ENCODE results near the gene RASSF5. TPM values are rescaled to one million over a fixed set of nuclear protein-coding genes. Genes with fewer than 3 reads are reported as not detected.

The RASSF5 gene
- total and polyA plus RNA-seq, 4 donors, result 4.8 to 10.0 (median 5.5) TPM

DNA sequence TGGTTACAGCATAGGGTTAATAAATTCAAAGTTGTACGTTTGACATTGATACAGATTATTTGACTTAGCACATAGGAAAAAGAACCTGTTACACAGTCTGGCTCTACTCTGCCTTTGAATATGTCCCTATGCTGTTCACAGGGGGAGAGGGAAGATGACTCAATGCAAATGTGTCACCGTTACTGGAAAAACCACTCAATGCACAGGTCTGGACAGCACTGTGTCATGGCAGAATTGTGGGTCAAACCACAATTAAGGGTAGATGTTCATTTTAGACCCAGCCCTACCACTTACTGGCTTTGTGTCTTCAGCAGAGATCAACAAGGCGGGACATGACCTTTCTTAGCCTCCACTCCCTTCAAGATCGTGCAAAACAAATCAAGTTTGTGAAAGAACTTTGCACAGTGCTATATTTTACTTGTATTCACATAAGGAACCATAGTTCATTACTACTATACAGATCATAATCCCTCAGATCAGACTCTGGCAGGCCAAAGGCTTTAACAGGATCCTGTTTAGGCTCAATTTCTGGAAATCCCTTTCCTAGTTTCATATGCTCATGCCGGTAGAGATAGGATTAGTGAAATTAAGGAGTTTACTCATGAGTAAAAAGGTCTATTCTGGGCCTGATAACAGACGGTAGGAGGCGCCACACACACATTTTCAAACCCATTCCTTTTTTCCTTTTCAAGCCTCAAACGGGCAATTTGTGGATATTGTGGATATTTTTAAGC, 82.9 kb downstream of the RASSF5 start:
- Histone ChIP-seq H3K27ac (ENCODE audit: low read depth in 1 of 2, low read length in 2 of 2) (peak overlapping the region in 1 of 2 donors; percentile 51), H3K36me3 (ENCODE audit: control insufficient read depth in 4 of 4, insufficient read depth in 3 of 4, low read depth in 1 of 4, low read length in 3 of 4) (peaks cover 9 to 88% (median 50%) of the 10 kb centered on the region in 4 donors), H3K4me3 (ENCODE audit: low read depth in 1 of 3, low read length in 3 of 3) (no peak overlapping the region), H3K4me1 (ENCODE audit: control insufficient read depth in 4 of 4, insufficient read depth in 4 of 4, low read length in 3 of 4) (no peaks in the 10 kb centered on the region), H3K9ac (ENCODE audit: low read depth in 1 of 2, low read length in 2 of 2) (no peak overlapping the region), H3K9me3 (ENCODE audit: control insufficient read depth in 4 of 4, low read length in 3 of 4) (no peaks in the 10 kb centered on the region), H3K27me3 (ENCODE audit: control insufficient read depth in 4 of 4, insufficient read depth in 4 of 4, low read length in 3 of 4) (no peaks in the 10 kb centered on the region)
- TF ChIP-seq HNF4A (conservative IDR thresholded peaks at IDR 0.05) (no peak), TAF1 (conservative IDR thresholded peaks at IDR 0.05) (no peak), RAD21 (IDR thresholded peaks at IDR 0.05) (peak in 1 of 2 donors; percentile 34)
- TF ChIP-seq, protein P1, sequence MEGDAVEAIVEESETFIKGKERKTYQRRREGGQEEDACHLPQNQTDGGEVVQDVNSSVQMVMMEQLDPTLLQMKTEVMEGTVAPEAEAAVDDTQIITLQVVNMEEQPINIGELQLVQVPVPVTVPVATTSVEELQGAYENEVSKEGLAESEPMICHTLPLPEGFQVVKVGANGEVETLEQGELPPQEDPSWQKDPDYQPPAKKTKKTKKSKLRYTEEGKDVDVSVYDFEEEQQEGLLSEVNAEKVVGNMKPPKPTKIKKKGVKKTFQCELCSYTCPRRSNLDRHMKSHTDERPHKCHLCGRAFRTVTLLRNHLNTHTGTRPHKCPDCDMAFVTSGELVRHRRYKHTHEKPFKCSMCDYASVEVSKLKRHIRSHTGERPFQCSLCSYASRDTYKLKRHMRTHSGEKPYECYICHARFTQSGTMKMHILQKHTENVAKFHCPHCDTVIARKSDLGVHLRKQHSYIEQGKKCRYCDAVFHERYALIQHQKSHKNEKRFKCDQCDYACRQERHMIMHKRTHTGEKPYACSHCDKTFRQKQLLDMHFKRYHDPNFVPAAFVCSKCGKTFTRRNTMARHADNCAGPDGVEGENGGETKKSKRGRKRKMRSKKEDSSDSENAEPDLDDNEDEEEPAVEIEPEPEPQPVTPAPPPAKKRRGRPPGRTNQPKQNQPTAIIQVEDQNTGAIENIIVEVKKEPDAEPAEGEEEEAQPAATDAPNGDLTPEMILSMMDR (IDR thresholded peaks at IDR 0.05; ENCODE audit: low read depth, low read length, missing input control), result peak; percentile 22
- DNase-seq (ENCODE audit: low spot score), result no peak
- WGBS, result 60% methylated on average over 8 of the region's 8 CpGs

- no peaks in the 10 kb centered on the region for H3K9me3 ChIP-seq (ENCODE audit: control insufficient read depth in 4 of 4, low read length in 3 of 4)
- WGBS, result 90% methylated on average over 5 of the region's 5 CpGs
- no peak overlapping the region for H3K9ac ChIP-seq (ENCODE audit: low read depth in 1 of 2, low read length in 2 of 2)
- TF ChIP-seq, protein P1 (IDR thresholded peaks at IDR 0.05; ENCODE audit: low read depth, low read length, missing input control), result no peak
- no peak for TF ChIP-seq RXRA (IDR thresholded peaks at IDR 0.05)
- no peak for TF ChIP-seq SP1 (IDR thresholded peaks at IDR 0.05)
- TF ChIP-seq, protein P2, sequence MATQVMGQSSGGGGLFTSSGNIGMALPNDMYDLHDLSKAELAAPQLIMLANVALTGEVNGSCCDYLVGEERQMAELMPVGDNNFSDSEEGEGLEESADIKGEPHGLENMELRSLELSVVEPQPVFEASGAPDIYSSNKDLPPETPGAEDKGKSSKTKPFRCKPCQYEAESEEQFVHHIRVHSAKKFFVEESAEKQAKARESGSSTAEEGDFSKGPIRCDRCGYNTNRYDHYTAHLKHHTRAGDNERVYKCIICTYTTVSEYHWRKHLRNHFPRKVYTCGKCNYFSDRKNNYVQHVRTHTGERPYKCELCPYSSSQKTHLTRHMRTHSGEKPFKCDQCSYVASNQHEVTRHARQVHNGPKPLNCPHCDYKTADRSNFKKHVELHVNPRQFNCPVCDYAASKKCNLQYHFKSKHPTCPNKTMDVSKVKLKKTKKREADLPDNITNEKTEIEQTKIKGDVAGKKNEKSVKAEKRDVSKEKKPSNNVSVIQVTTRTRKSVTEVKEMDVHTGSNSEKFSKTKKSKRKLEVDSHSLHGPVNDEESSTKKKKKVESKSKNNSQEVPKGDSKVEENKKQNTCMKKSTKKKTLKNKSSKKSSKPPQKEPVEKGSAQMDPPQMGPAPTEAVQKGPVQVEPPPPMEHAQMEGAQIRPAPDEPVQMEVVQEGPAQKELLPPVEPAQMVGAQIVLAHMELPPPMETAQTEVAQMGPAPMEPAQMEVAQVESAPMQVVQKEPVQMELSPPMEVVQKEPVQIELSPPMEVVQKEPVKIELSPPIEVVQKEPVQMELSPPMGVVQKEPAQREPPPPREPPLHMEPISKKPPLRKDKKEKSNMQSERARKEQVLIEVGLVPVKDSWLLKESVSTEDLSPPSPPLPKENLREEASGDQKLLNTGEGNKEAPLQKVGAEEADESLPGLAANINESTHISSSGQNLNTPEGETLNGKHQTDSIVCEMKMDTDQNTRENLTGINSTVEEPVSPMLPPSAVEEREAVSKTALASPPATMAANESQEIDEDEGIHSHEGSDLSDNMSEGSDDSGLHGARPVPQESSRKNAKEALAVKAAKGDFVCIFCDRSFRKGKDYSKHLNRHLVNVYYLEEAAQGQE (IDR thresholded peaks at IDR 0.05), result no peak
- TF ChIP-seq TAF1 (conservative IDR thresholded peaks at IDR 0.05), result no peak
- TF ChIP-seq YY1 (IDR thresholded peaks at IDR 0.05), result no peak
- no peak for TF ChIP-seq GABPA (IDR thresholded peaks at IDR 0.05 in 1 of 2, conservative IDR thresholded peaks at IDR 0.05 in 1 of 2)
- TF ChIP-seq JUND (IDR thresholded peaks at IDR 0.05), result no peak
- TF ChIP-seq ZBTB33 (IDR thresholded peaks at IDR 0.05), result no peak
- no peak for TF ChIP-seq ATF3 (IDR thresholded peaks at IDR 0.05)
- no peak for TF ChIP-seq FOXA2 (IDR thresholded peaks at IDR 0.05)
- no peak for TF ChIP-seq EGR1 (IDR thresholded peaks at IDR 0.05; ENCODE audit: low read depth in 2 of 2)
- TF ChIP-seq HNF4A (conservative IDR thresholded peaks at IDR 0.05), result no peak
- TF ChIP-seq HNF4G (IDR thresholded peaks at IDR 0.05), result no peak
- DNase-seq (ENCODE audit: low spot score), result no peak
- H3K4me1 ChIP-seq (ENCODE audit: control insufficient read depth in 4 of 4, insufficient read depth in 4 of 4, low read length in 3 of 4), result no peaks in the 10 kb centered on the region
- no peak overlapping the region for H3K27ac ChIP-seq (ENCODE audit: low read depth in 1 of 2, low read length in 2 of 2)
- no peaks in the 10 kb centered on the region for H3K27me3 ChIP-seq (ENCODE audit: control insufficient read depth in 4 of 4, insufficient read depth in 4 of 4, low read length in 3 of 4)
- H3K4me3 ChIP-seq (ENCODE audit: low read depth in 1 of 3, low read length in 3 of 3), result no peak overlapping the region
- H3K36me3 ChIP-seq (ENCODE audit: control insufficient read depth in 4 of 4, insufficient read depth in 3 of 4, low read depth in 1 of 4, low read length in 3 of 4), result peaks cover 12 to 86% (median 53%) of the 10 kb centered on the region in 4 donors
Observed at GRCh38 chr1:206591226-206591625, 83.9 kb downstream of the RASSF5 start.
